Measurements from ENCODE around the gene XAB2.

The XAB2 gene

GRCh38 chr19:7632340-7633203 lies 3.2 kb upstream of the XAB2 start:
- DNase-seq (ENCODE audit: insufficient read length, low spot score) (no peak), FAIRE-seq (no peak)
- no peak for TF ChIP-seq POLR2A (IDR thresholded peaks at IDR 0.05; ENCODE audit: low read depth, low read length)

GRCh38 chr19:7631577-7631976 lies 2.2 kb upstream of the XAB2 start:
- no peak for TF ChIP-seq POLR2A (IDR thresholded peaks at IDR 0.05; ENCODE audit: low read depth, low read length)
- no peak for FAIRE-seq

GRCh38 chr19:7628589-7629311 lies 595 bp downstream of the XAB2 start:
- no peak for DNase-seq (ENCODE audit: insufficient read length, low spot score)
- no peak for TF ChIP-seq POLR2A (IDR thresholded peaks at IDR 0.05; ENCODE audit: low read depth, low read length)
- FAIRE-seq: no peak

More at GRCh38 chr19:7631577-7631976, 2.2 kb upstream of the XAB2 start:
- DNase-seq (ENCODE audit: insufficient read length, low spot score): no peak

- DNase-seq (ENCODE audit: insufficient read length, low spot score) (no peak), FAIRE-seq (no peak)
- TF ChIP-seq POLR2A (IDR thresholded peaks at IDR 0.05; ENCODE audit: low read depth, low read length): no peak
These were observed 2.2 kb downstream of the XAB2 start for GRCh38 chr19:7627166-7627565.

- no peak for FAIRE-seq
These were observed 3.5 kb downstream of the XAB2 start for GRCh38 chr19:7625763-7626372.

GRCh38 chr19:7624810-7625209 lies 4.5 kb downstream of the XAB2 start:
- FAIRE-seq (no peak), DNase-seq (ENCODE audit: insufficient read length, low spot score) (no peak)
- no peak for TF ChIP-seq POLR2A (IDR thresholded peaks at IDR 0.05; ENCODE audit: low read depth, low read length)

More at GRCh38 chr19:7625763-7626372, 3.5 kb downstream of the XAB2 start:
- no peak for DNase-seq (ENCODE audit: insufficient read length, low spot score)
- TF ChIP-seq POLR2A (IDR thresholded peaks at IDR 0.05; ENCODE audit: low read depth, low read length): no peak

GRCh38 chr19:7623725-7624603 lies 5.4 kb downstream of the XAB2 start:
- no peak for TF ChIP-seq POLR2A (IDR thresholded peaks at IDR 0.05; ENCODE audit: low read depth, low read length)

GRCh38 chr19:7622933-7623685 lies 6.2 kb downstream of the XAB2 start:
- FAIRE-seq (no peak), DNase-seq (ENCODE audit: insufficient read length, low spot score) (no peak)
- TF ChIP-seq POLR2A (IDR thresholded peaks at IDR 0.05; ENCODE audit: low read depth, low read length): no peak

More at GRCh38 chr19:7623725-7624603, 5.4 kb downstream of the XAB2 start:
- DNase-seq (ENCODE audit: insufficient read length, low spot score): no peak
- FAIRE-seq: no peak

GRCh38 chr19:7620442-7621412 lies 8.6 kb downstream of the XAB2 start:
- TF ChIP-seq POLR2A (IDR thresholded peaks at IDR 0.05; ENCODE audit: low read depth, low read length): no peak
- FAIRE-seq (no peak), DNase-seq (ENCODE audit: insufficient read length, low spot score) (no peak)

- TF ChIP-seq POLR2A (IDR thresholded peaks at IDR 0.05; ENCODE audit: low read depth, low read length): no peak
- DNase-seq (ENCODE audit: insufficient read length, low spot score): no peak
- no peak for FAIRE-seq
These were observed 9.5 kb downstream of the XAB2 start for GRCh38 chr19:7619671-7620441.
